GM18508 (cell line): ENCODE results near the gene CDCA7L.
"Not testable (repeated sequence)": the region's sequence is repeated elsewhere in the genome, so short reads cannot be mapped to it uniquely, and the experiment has no call there.

Experiments used
- ATAC-seq: cut with Tn5 transposase; IDR thresholded peaks from one replicate; pipeline ENCODE4 v1.9.1; 2021; ENCODE audit warnings: moderate number of reproducible peaks; ENCODE audit not compliant: insufficient read depth, unreplicated experiment

CDCA7L gene

DNA sequence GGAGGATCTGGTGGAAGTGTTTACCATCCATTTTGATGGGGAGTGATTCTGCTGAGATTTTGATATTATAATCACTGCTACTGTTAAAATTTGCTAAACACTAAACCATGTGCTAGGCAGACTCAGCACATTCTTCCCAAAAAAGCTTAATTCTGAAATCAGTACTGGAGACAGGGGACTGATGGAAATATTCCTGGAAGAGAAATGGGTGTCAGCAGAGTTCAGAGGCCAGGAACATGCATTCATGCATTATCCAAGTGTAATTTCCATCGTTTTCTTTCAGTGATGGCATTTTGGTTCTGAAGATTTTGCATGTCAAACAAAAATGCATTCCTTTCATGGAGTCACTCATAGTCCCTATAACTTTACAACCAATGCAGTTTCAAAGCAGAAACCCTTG is 79.0 kb downstream of the CDCA7L start:
- no peak for ATAC-seq

DNA sequence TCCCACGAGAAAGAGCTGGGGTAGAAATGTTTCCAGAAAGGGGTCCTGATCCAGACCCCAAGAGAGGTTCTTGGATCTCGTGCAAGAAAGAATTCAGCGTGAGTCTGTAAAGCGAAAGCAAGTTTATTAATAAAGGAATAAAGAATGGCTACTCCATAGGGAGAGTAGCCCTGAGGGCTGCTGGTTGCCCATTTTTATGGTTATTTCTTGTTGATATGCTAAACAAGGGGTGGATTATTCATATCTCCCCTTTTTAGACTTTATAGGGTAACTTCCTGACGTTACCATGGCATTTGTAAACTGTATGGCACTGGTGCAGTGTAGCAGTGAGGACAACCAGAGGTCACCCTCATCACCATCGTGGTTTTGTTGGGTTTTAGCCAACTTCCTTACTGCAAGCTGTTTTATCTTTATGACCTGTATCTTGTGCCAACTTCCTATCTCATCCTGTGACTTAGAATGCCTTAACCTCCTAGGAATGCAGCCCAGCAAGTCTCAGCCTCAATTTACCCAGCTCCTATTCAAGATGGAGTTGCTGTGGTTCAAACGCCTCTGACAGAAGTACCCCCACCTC is 80.0 kb downstream of the CDCA7L start:
- not testable (repeated sequence) for ATAC-seq

- no peak for ATAC-seq
Observed at GRCh38 chr7:21851559-21851967, 94.1 kb downstream of the CDCA7L start.
